H1 (cell line): ENCODE results near the gene STARD4. TPM values are rescaled to one million over a fixed set of nuclear protein-coding genes. Genes with fewer than 3 reads are reported as not detected.

ENCODE experiments used
- CTCF ChIA-PET: fragments of 300-600 bp; sonication (Branson Sonifier 250); formaldehyde crosslinking; loops from one replicate; lab custom pipeline; 2021; ENCODE audit not compliant: partially characterized antibody; lab: Charles Lee
- POLR2A ChIA-PET: fragments of 300-600 bp; sonication (Branson Sonifier 250); formaldehyde crosslinking; loops from one replicate; lab custom pipeline; 2021; ENCODE audit warnings: inconsistent platforms; ENCODE audit not compliant: partially characterized antibody; lab: Charles Lee
- DNase-seq, 2 experiments: peaks; one replicate each; pipeline versions ENCODE4 v3.0.0 to v3.0.0-alpha.2; 2010 to 2022; ENCODE audit warnings: low spot score in 2 of 2, low read depth in 1 of 2, mixed read lengths in 1 of 2
- FAIRE-seq: peaks from 2 replicates; lab custom pipeline; 2011; peaks lifted over from hg19 to GRCh38; lab: Jason Lieb, UNC
- H2AFZ ChIP-seq: 2 replicates; pipeline ENCODE4 v1.8.1; 2012; ENCODE audit warnings: low read length, inconsistent platforms
- H2AK5ac ChIP-seq: 2 replicates; pipeline ENCODE4 v1.6.1; 2013; ENCODE audit warnings: low read depth, low read length
- H2BK120ac ChIP-seq: replicated peaks from 2 replicates; pipeline ENCODE3; 2013; ENCODE audit warnings: low read depth, low read length, inconsistent platforms
- H2BK12ac ChIP-seq: 2 replicates; pipeline ENCODE4 v1.6.1; 2013; ENCODE audit warnings: low read depth, low read length
- H2BK15ac ChIP-seq: 2 replicates; pipeline ENCODE4 v1.6.1; 2013; ENCODE audit warnings: low read length
- H2BK20ac ChIP-seq: 2 replicates; pipeline ENCODE4 v1.6.1; 2013; ENCODE audit warnings: low read length
- H2BK5ac ChIP-seq: 2 replicates; pipeline ENCODE4 v1.6.1; 2013; ENCODE audit warnings: low read depth, low read length
- H3K14ac ChIP-seq: 2 replicates; pipeline ENCODE4 v1.6.1; 2013; ENCODE audit warnings: inconsistent platforms; ENCODE audit not compliant: insufficient read length
- H3K18ac ChIP-seq: 2 replicates; pipeline ENCODE4 v1.6.1; 2013; ENCODE audit warnings: low read length; ENCODE audit errors: extremely low read depth
- H3K23ac ChIP-seq: 2 replicates; pipeline ENCODE4 v1.6.1; 2013; ENCODE audit warnings: inconsistent platforms; ENCODE audit not compliant: insufficient read length
- H3K23me2 ChIP-seq: 2 replicates; pipeline ENCODE4 v1.6.1; 2013; ENCODE audit warnings: low read depth, low read length
- H3K27ac ChIP-seq: 2 replicates; pipeline ENCODE4 v1.6.1; 2011; ENCODE audit warnings: low read depth, low read length, inconsistent platforms
- H3K27me3 ChIP-seq, 4 experiments: replicated peaks in 1 of 4; 1 replicate in 1 of 4; 2 replicates in 3 of 4; pipeline versions ENCODE4 v1.6.1 to v1.8.1; 2011 to 2013; ENCODE audit warnings: low read length in 3 of 4, mild to moderate bottlenecking in 3 of 4, inconsistent platforms in 2 of 4, mixed read lengths in 2 of 4, moderate library complexity in 1 of 4; ENCODE audit not compliant: control insufficient read depth in 3 of 4, insufficient read depth in 3 of 4; ENCODE audit errors: extremely low read depth in 1 of 4
- H3K36me3 ChIP-seq, 4 experiments: 2 replicates each; pipeline versions ENCODE4 v1.6.1 to v1.8.1; 2011 to 2013; ENCODE audit warnings: mild to moderate bottlenecking in 4 of 4, low read length in 3 of 4, moderate library complexity in 2 of 4, control low read depth in 1 of 4, inconsistent platforms in 1 of 4; ENCODE audit not compliant: insufficient read depth in 4 of 4, control insufficient read depth in 2 of 4
- H3K4ac ChIP-seq: replicated peaks from 2 replicates; pipeline ENCODE3; 2013; ENCODE audit warnings: low read length, low read depth, mixed read lengths, inconsistent platforms; ENCODE audit not compliant: insufficient read length
- H3K4me1 ChIP-seq, 4 experiments: replicated peaks in 1 of 4; 1 replicate in 1 of 4; 2 replicates in 3 of 4; pipeline versions ENCODE4 v1.6.1 to v1.8.1; 2011 to 2013; ENCODE audit warnings: low read length in 3 of 4, inconsistent platforms in 2 of 4, mixed read lengths in 1 of 4; ENCODE audit not compliant: insufficient read depth in 4 of 4, control insufficient read depth in 3 of 4
- H3K4me2 ChIP-seq, 2 experiments: 2 replicates each; pipeline versions ENCODE4 v1.6.1 to v1.8.1; 2011 to 2013; ENCODE audit warnings: low read depth in 2 of 2, low read length in 2 of 2, control low read depth in 1 of 2, inconsistent platforms in 1 of 2, mild to moderate bottlenecking in 1 of 2; ENCODE audit not compliant: insufficient read depth in 1 of 2
- H3K4me3 ChIP-seq, 4 experiments: fragments of 200-600, 300-600 bp in 1 of 4; sonication (generic), shearing (Covaris generic), sonication (Bioruptor Twin) in 1 of 4; 2 replicates each; pipeline versions ENCODE4 v1.5.1 to v1.8.1; 2011 to 2016; ENCODE audit warnings: low read length in 4 of 4, low read depth in 3 of 4, control low read depth in 2 of 4, inconsistent platforms in 2 of 4, mild to moderate bottlenecking in 2 of 4, mixed read lengths in 1 of 4, moderate library complexity in 1 of 4; ENCODE audit not compliant: insufficient read depth in 2 of 4; ENCODE audit errors: extremely low read depth in 1 of 4
- H3K56ac ChIP-seq: replicated peaks from 2 replicates; pipeline ENCODE3; 2013; ENCODE audit warnings: low read depth, mild to moderate bottlenecking, mixed read lengths, low read length, inconsistent platforms; ENCODE audit not compliant: insufficient read length
- H3K79me1 ChIP-seq: 2 replicates; pipeline ENCODE4 v1.6.1; 2013; ENCODE audit warnings: low read depth, low read length, control low read depth
- H3K79me2 ChIP-seq, 2 experiments: 2 replicates each; pipeline versions ENCODE4 v1.6.1 to v1.8.1; 2012 to 2013; ENCODE audit warnings: low read length in 2 of 2, mild to moderate bottlenecking in 2 of 2, inconsistent platforms in 1 of 2; ENCODE audit not compliant: insufficient read depth in 2 of 2, control insufficient read depth in 1 of 2
- H3K9ac ChIP-seq, 4 experiments: replicated peaks in 1 of 4; 1 replicate in 1 of 4; 2 replicates in 3 of 4; pipeline versions ENCODE4 v1.6.1 to v1.8.1; 2011 to 2013; ENCODE audit warnings: low read depth in 3 of 4, low read length in 3 of 4, control low read depth in 2 of 4, mild to moderate bottlenecking in 2 of 4, moderate library complexity in 2 of 4, inconsistent platforms in 1 of 4; ENCODE audit errors: extremely low read depth in 1 of 4
- H3K9me3 ChIP-seq, 2 experiments: 2 replicates each; pipeline versions ENCODE4 v1.6.1 to v1.8.1; 2012 to 2013; ENCODE audit warnings: mild to moderate bottlenecking in 2 of 2, moderate library complexity in 2 of 2, control low read depth in 1 of 2, inconsistent platforms in 1 of 2, low read depth in 1 of 2, low read length in 1 of 2, mixed read lengths in 1 of 2; ENCODE audit not compliant: insufficient read depth in 2 of 2
- H4K20me1 ChIP-seq, 2 experiments: replicated peaks in 1 of 2; 2 replicates each; pipeline versions ENCODE3 to v1.8.1; 2011 to 2013; ENCODE audit warnings: inconsistent platforms in 2 of 2, low read length in 2 of 2, mild to moderate bottlenecking in 1 of 2; ENCODE audit not compliant: insufficient read depth in 2 of 2, control insufficient read depth in 1 of 2
- H4K5ac ChIP-seq: 2 replicates; pipeline ENCODE4 v1.6.1; 2013; ENCODE audit warnings: low read length, low read depth, mixed read lengths, inconsistent platforms; ENCODE audit not compliant: insufficient read length
- H4K8ac ChIP-seq: 2 replicates; pipeline ENCODE4 v1.8.0; 2013; ENCODE audit warnings: mild to moderate bottlenecking, moderate library complexity, low read length, inconsistent platforms; ENCODE audit not compliant: insufficient read depth; ENCODE audit errors: extremely low read depth
- H4K91ac ChIP-seq: replicated peaks from 2 replicates; pipeline ENCODE3; 2013; ENCODE audit warnings: low read length, mixed read lengths, inconsistent platforms; ENCODE audit not compliant: insufficient read length
- ATF2 ChIP-seq: IDR thresholded peaks from 2 replicates; pipeline ENCODE4 v1.6.1; 2012; ENCODE audit warnings: low read length, inconsistent platforms
- BACH1 ChIP-seq: IDR thresholded peaks from 2 replicates; pipeline ENCODE4 v1.6.1; 2012; ENCODE audit warnings: low read length, improper control_type of control experiment
- EGR1 ChIP-seq: IDR thresholded peaks from 2 replicates; pipeline ENCODE4 v1.6.1; 2011; ENCODE audit warnings: low read depth, low read length, borderline replicate concordance
- FOSL1 ChIP-seq: IDR thresholded peaks from 2 replicates; pipeline ENCODE4 v1.6.1; 2011; ENCODE audit warnings: mild to moderate bottlenecking, low read depth, low read length, moderate library complexity; ENCODE audit not compliant: insufficient read depth
- JUND ChIP-seq: IDR thresholded peaks from 2 replicates; pipeline ENCODE4 v1.6.1; 2011; ENCODE audit warnings: mild to moderate bottlenecking, improper control_type of control experiment, low read length
- NANOG ChIP-seq: IDR thresholded peaks from 2 replicates; pipeline ENCODE4 v1.6.1; 2011; ENCODE audit warnings: low read length, low read depth, mild to moderate bottlenecking, inconsistent platforms; ENCODE audit not compliant: insufficient read depth, poor library complexity, severe bottlenecking
- NRF1 ChIP-seq: IDR thresholded peaks from 2 replicates; pipeline ENCODE4 v1.6.1; 2011; ENCODE audit warnings: mild to moderate bottlenecking, low read depth, low read length, improper control_type of control experiment
- POLR2AphosphoS5 ChIP-seq: IDR thresholded peaks from 2 replicates; pipeline ENCODE4 v1.6.1; 2011; ENCODE audit warnings: low read depth, low read length
- POU5F1 ChIP-seq: IDR thresholded peaks from 2 replicates; pipeline ENCODE4 v1.6.1; 2011; ENCODE audit warnings: low read depth, mild to moderate bottlenecking, low read length, moderate library complexity
- RXRA ChIP-seq: IDR thresholded peaks from 2 replicates; pipeline ENCODE4 v1.6.1; 2011; ENCODE audit warnings: low read depth, mild to moderate bottlenecking, low read length, moderate library complexity; ENCODE audit not compliant: insufficient read depth
- SP2 ChIP-seq: IDR thresholded peaks from 2 replicates; pipeline ENCODE4 v1.6.1; 2012; ENCODE audit warnings: mild to moderate bottlenecking, low read length, inconsistent platforms
- SP4 ChIP-seq: IDR thresholded peaks from 2 replicates; pipeline ENCODE4 v1.6.1; 2012; ENCODE audit warnings: low read length, inconsistent platforms
- SUZ12 ChIP-seq: fragments of 200-600 bp; sonication (generic); IDR thresholded peaks from 2 replicates; pipeline ENCODE4 v1.6.1; 2012; ENCODE audit warnings: mild to moderate bottlenecking, inconsistent platforms, low read length, moderate library complexity, mixed read lengths
- TBP ChIP-seq: IDR thresholded peaks from 2 replicates; pipeline ENCODE4 v1.6.1; 2011; ENCODE audit warnings: low read depth, low read length, improper control_type of control experiment
- WGBS, 2 experiments: shearing (Covaris generic) in 1 of 2; methylation state at CpG; one replicate each; pipeline versions ENCODE4 v1.1.6 to v1.1.7; 2013 to 2015; ENCODE audit warnings: low lambda C conversion rate in 2 of 2, mixed read lengths in 2 of 2, inconsistent platforms in 1 of 2, low coverage in 1 of 2, missing lambda C conversion rate in 1 of 2; ENCODE audit not compliant: insufficient replicate concordance in 2 of 2, insufficient coverage in 1 of 2, insufficient read length in 1 of 2; ENCODE audit errors: extremely low coverage in 1 of 2, missing lambda C conversion rate in 1 of 2; 5-methylcytosine and 5-hydroxymethylcytosine counted together
- polyA plus RNA-seq, 7 experiments: library from polyadenylated mRNA; depleted of rRNA in 3 of 7; stranded (reverse) in 5 of 7; unstranded in 2 of 7; fragments of >200 nt in 5 of 7; fragments of 200-250 nt in 2 of 7; gene quantifications; 1 replicate in 5 of 7; 2 replicates in 1 of 7; 4 replicates in 1 of 7; pipeline versions ENCODE4 v1.2.1 to v1.2.3, GENCODE V29; 2011 to 2013; ENCODE audit warnings: missing spikeins in 2 of 7, mixed read lengths in 2 of 7
- total RNA-seq: library from RNA; stranded (reverse); fragmentation: NEBNext Ultra II Directional; extraction: Animal tissue kit (Norgen Biotek cat#: 25700); gene quantifications from 2 replicates; pipeline ENCODE4 v1.2.1, GENCODE V29; 2021

Gene STARD4
- total and polyA plus RNA-seq, 2 of the 8 experiments (the other 6 are each of a cell fraction or from before 2014, with no cell fraction given) = 10.8 to 47.9 TPM

GRCh38 chr5:111551161-111551560 is 38.8 kb upstream of the STARD4 start:
- Histone ChIP-seq H3K9me3 (no peaks in the 10 kb centered on the region), H3K27me3 (no peaks in the 10 kb centered on the region), H3K27ac (no peak overlapping the region), H3K79me2 (no peaks in the 10 kb centered on the region), H3K4me2 (peak overlapping the region in 1 of 2 experiments; percentile 44; a peak in 1 of 4 replicates), H2AK5ac (no peak overlapping the region), H3K4me1 (peaks cover 1 to 15% (median 11%) of the 10 kb centered on the region in 4 experiments; a peak in 6 of 7 replicates), H2BK15ac (no peak overlapping the region), H3K23ac (no peak overlapping the region), H4K8ac (no peak overlapping the region), H3K23me2 (no peaks in the 10 kb centered on the region), H2BK5ac (no peak overlapping the region), H3K18ac (no peak overlapping the region), H2BK20ac (no peak overlapping the region), H3K4me3 (no peak overlapping the region), H4K5ac (no peak overlapping the region), H3K9ac (no peak overlapping the region), H4K20me1 (no peaks in the 10 kb centered on the region), H3K14ac (no peak overlapping the region), H3K79me1 (no peaks in the 10 kb centered on the region), H3K56ac (no peak overlapping the region), H3K36me3 (no peaks in the 10 kb centered on the region), H2BK12ac (no peak overlapping the region), H2BK120ac (no peak overlapping the region), H2AFZ (no peak overlapping the region), H3K4ac (no peak overlapping the region), H4K91ac (no peak overlapping the region)
- FAIRE-seq = no peak
- DNase-seq = no peak
- 83% methylated on average over 1 of the region's 1 CpG; no CpG with 5 or more reads in 1 of the 2 experiments for WGBS, 2 experiments
- POLR2A ChIA-PET = interaction anchor here (0.9 to 1.3 kb wide), 3 partner anchors 38 to 615 kb away, joined by 3 to 4 read pairs (median 3); no protein-coding TSS in a partner anchor
- CTCF ChIA-PET = interaction anchor here (0.6 to 2.5 kb wide), 42 partner anchors 9 to 869 kb away, joined by 3 to 23 read pairs (median 4); partner anchors contain the start of genes NREP and STARD4
- TF ChIP-seq BACH1 = no peak
- no peak for TF ChIP-seq SP2
- TF ChIP-seq RXRA = no peak
- no peak for TF ChIP-seq JUND
- no peak for TF ChIP-seq POU5F1
- no peak for TF ChIP-seq POLR2AphosphoS5
- no peak for TF ChIP-seq ATF2
- no peak for TF ChIP-seq EGR1
- TF ChIP-seq SP4 = no peak
- TF ChIP-seq FOSL1 = no peak
- TF ChIP-seq TBP = no peak
- no peak for TF ChIP-seq NRF1
- TF ChIP-seq SUZ12 = no peak
- TF ChIP-seq NANOG = no peak
